RWPE2 (cell line): Measurements from ENCODE around the gene SLC8A1.

ENCODE experiments used
- ATAC-seq: fragments of 200-7000 bp; cut with Tn5 transposase; 3 replicates; pipeline ENCODE4 v1.9.1; 2021; ENCODE audit warnings: low read depth
- DNase-seq: peaks from one replicate; pipeline ENCODE4 v3.0.0-alpha.2; 2020; ENCODE audit warnings: low spot score
- H3K27ac ChIP-seq: fragments of 450-650 bp; 2 replicates; pipeline ENCODE4 v1.5.1; 2017; ENCODE audit warnings: mild to moderate bottlenecking; ENCODE audit not compliant: poor library complexity, severe bottlenecking
- H3K27me3 ChIP-seq: fragments of 250-450 bp; sonication (Bioruptor Pico); 2 replicates; pipeline ENCODE4 v1.5.1; 2021; ENCODE audit warnings: mild to moderate bottlenecking, moderate library complexity; ENCODE audit not compliant: insufficient read depth, poor library complexity, severe bottlenecking
- H3K36me3 ChIP-seq: fragments of 250-450 bp; sonication (Bioruptor Pico); 2 replicates; pipeline ENCODE4 v1.5.1; 2020; ENCODE audit warnings: low read depth, mild to moderate bottlenecking, moderate library complexity
- H3K4me1 ChIP-seq: fragments of 250-450 bp; sonication (Bioruptor Pico); 2 replicates; pipeline ENCODE4 v1.5.1; 2021; ENCODE audit warnings: mild to moderate bottlenecking, moderate library complexity; ENCODE audit not compliant: insufficient read depth, poor library complexity, severe bottlenecking
- H3K4me3 ChIP-seq: fragments of 250-450 bp; sonication (Bioruptor Pico); 2 replicates; pipeline ENCODE4 v1.5.1; 2021; ENCODE audit warnings: mild to moderate bottlenecking, moderate library complexity; ENCODE audit not compliant: severe bottlenecking
- H3K9me3 ChIP-seq: fragments of 250-450 bp; sonication (Bioruptor Pico); 2 replicates; pipeline ENCODE4 v1.5.1; 2021; ENCODE audit warnings: mild to moderate bottlenecking, moderate library complexity; ENCODE audit not compliant: severe bottlenecking
- TF ChIP-seq, protein P1 (sequence below): fragments of 450-650 bp; IDR thresholded peaks from one replicate; pipeline ENCODE4 v1.5.1; 2017; ENCODE audit warnings: mild to moderate bottlenecking, moderate library complexity; ENCODE audit not compliant: poor library complexity, severe bottlenecking

SLC8A1 gene

DNA sequence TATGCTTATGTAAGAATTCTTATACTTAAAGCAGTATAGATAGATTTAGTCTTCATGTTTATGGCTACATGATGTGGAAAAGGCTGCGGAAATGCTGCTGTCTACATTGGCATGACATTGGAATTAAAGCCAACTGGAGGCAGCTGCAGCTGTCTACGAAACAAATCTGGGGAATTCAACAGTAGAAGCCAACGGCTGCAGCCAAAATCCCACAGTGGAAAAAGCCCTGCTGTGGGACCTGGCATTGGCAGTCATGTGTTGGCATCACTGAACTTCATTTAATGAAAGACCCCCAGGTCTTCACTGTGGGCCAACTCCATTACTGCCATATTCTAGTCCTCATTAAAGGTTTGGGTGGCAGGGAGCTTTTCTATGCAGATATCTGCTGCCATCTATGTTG lies 223.6 kb downstream of the SLC8A1 start:
- TF ChIP-seq, protein P1, sequence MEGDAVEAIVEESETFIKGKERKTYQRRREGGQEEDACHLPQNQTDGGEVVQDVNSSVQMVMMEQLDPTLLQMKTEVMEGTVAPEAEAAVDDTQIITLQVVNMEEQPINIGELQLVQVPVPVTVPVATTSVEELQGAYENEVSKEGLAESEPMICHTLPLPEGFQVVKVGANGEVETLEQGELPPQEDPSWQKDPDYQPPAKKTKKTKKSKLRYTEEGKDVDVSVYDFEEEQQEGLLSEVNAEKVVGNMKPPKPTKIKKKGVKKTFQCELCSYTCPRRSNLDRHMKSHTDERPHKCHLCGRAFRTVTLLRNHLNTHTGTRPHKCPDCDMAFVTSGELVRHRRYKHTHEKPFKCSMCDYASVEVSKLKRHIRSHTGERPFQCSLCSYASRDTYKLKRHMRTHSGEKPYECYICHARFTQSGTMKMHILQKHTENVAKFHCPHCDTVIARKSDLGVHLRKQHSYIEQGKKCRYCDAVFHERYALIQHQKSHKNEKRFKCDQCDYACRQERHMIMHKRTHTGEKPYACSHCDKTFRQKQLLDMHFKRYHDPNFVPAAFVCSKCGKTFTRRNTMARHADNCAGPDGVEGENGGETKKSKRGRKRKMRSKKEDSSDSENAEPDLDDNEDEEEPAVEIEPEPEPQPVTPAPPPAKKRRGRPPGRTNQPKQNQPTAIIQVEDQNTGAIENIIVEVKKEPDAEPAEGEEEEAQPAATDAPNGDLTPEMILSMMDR, result no peak
- ATAC-seq (no peak), DNase-seq (no peak)
- H3K4me1 ChIP-seq, result no peaks in the 10 kb centered on the region
- H3K27me3 ChIP-seq, result no peaks in the 10 kb centered on the region
- H3K4me3 ChIP-seq, result no peak overlapping the region
- H3K27ac ChIP-seq, result no peak overlapping the region
- no peaks in the 10 kb centered on the region for H3K36me3 ChIP-seq
- no peaks in the 10 kb centered on the region for H3K9me3 ChIP-seq

GRCh38 chr2:40227210-40227609 lies 224.7 kb downstream of the SLC8A1 start:
- Histone ChIP-seq H3K36me3 (no peaks in the 10 kb centered on the region), H3K4me3 (no peak overlapping the region), H3K27me3 (no peaks in the 10 kb centered on the region), H3K9me3 (no peaks in the 10 kb centered on the region), H3K27ac (no peak overlapping the region), H3K4me1 (no peaks in the 10 kb centered on the region)
- TF ChIP-seq, protein P1, result no peak
- DNase-seq (no peak), ATAC-seq (no peak)

DNA sequence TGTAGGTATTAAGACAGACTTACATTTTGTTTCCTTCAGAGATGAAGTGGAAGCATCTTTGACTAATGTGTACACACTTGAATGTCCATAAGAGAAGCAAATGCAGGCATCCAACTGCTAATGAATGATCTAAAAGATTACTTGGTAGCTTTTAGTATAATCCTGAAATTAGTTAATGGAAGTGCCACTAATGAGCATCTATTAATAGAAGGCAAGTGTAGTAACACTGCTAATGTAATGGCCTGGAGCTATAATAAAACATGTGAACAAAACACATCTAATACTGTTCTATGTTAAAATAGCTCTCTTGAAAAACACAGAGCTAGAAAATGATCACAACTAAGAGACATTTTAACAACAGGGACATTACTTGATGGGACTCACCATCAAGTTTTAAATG lies 225.3 kb downstream of the SLC8A1 start:
- DNase-seq (no peak), ATAC-seq (no peak)
- H3K27me3 ChIP-seq, result no peaks in the 10 kb centered on the region
- no peak overlapping the region for H3K4me3 ChIP-seq
- no peaks in the 10 kb centered on the region for H3K4me1 ChIP-seq
- no peaks in the 10 kb centered on the region for H3K36me3 ChIP-seq
- TF ChIP-seq, protein P1, result no peak
- no peak overlapping the region for H3K27ac ChIP-seq
- no peaks in the 10 kb centered on the region for H3K9me3 ChIP-seq

- DNase-seq (no peak), ATAC-seq (no peak)
- Histone ChIP-seq H3K4me3 (no peak overlapping the region), H3K36me3 (no peaks in the 10 kb centered on the region), H3K9me3 (no peaks in the 10 kb centered on the region), H3K27me3 (no peaks in the 10 kb centered on the region), H3K27ac (no peak overlapping the region), H3K4me1 (no peaks in the 10 kb centered on the region)
- TF ChIP-seq, protein P1, result no peak
These were observed 226.2 kb downstream of the SLC8A1 start for GRCh38 chr2:40225670-40226210.

- TF ChIP-seq, protein P1, result no peak
- Histone ChIP-seq H3K27me3 (no peaks in the 10 kb centered on the region), H3K27ac (no peak overlapping the region), H3K36me3 (no peaks in the 10 kb centered on the region), H3K4me1 (no peaks in the 10 kb centered on the region), H3K9me3 (no peaks in the 10 kb centered on the region), H3K4me3 (no peak overlapping the region)
- no peak for DNase-seq
- ATAC-seq, result no peak
These were observed 227.6 kb downstream of the SLC8A1 start for GRCh38 chr2:40224318-40224717.
